HEK293 (cell line): ENCODE results near the gene TREX2.

Source experiments
- CTCF ChIA-PET: fragments of 350-600 bp; formaldehyde crosslinking; extraction: SDS; loops from one replicate; lab custom pipeline; 2021; ENCODE audit warnings: antibody characterized with exemption; lab: Yijun Ruan, JAX
- POLR2A ChIA-PET: fragments of 300-600 bp; formaldehyde crosslinking; extraction: SDS; loops from one replicate; lab custom pipeline; 2020; ENCODE audit warnings: antibody characterized with exemption, inconsistent platforms; lab: Yijun Ruan, JAX
- H3K27ac ChIP-seq: fragments of 200-500 bp; sonication (Bioruptor generic); 2 replicates; pipeline ENCODE4 v1.5.1; 2014; ENCODE audit warnings: low read depth, low read length, control low read depth, inconsistent platforms; ENCODE audit errors: extremely low read depth
- H3K36me3 ChIP-seq, 2 experiments: fragments of 200-500 bp in 1 of 2; sonication (Bioruptor generic) in 1 of 2; 1 replicate in 1 of 2; 2 replicates in 1 of 2; pipeline ENCODE4 v1.5.1; 2014 to 2017; ENCODE audit warnings: inconsistent platforms in 2 of 2, low read length in 2 of 2; ENCODE audit not compliant: control insufficient read depth in 2 of 2, insufficient read depth in 1 of 2
- H3K4me1 ChIP-seq: fragments of 200-500 bp; sonication (Bioruptor generic); 2 replicates; pipeline ENCODE4 v1.5.1; 2014; ENCODE audit warnings: mild to moderate bottlenecking, low read length, inconsistent platforms; ENCODE audit not compliant: control insufficient read depth, insufficient read depth
- H3K4me3 ChIP-seq: 2 replicates; pipeline ENCODE4 v1.5.1; 2011; ENCODE audit warnings: low read depth, mild to moderate bottlenecking, control low read depth, low read length, moderate library complexity
- H3K9me3 ChIP-seq: fragments of 200-500 bp; sonication (Bioruptor generic); 2 replicates; pipeline ENCODE4 v1.5.1; 2014; ENCODE audit warnings: low read depth, low read length, inconsistent platforms; ENCODE audit not compliant: control insufficient read depth, insufficient read depth
- EGR2 ChIP-seq: fragments of 450-650 bp; formaldehyde crosslinking; IDR thresholded peaks from 2 replicates; pipeline ENCODE4 v1.5.1; 2016; ENCODE audit warnings: low read depth, missing biosample characterization, missing genetic modification characterization
- TRIM28 ChIP-seq: IDR thresholded peaks from 2 replicates; pipeline ENCODE4 v1.6.1; 2011; ENCODE audit warnings: low read length, control low read depth, borderline replicate concordance
- ZFHX2 ChIP-seq: fragments of 450-650 bp; formaldehyde crosslinking; conservative IDR thresholded peaks from 2 replicates; pipeline ENCODE4 v1.5.1; 2016; ENCODE audit warnings: missing biosample characterization, missing genetic modification characterization
- ZIC2 ChIP-seq: fragments of 450-650 bp; formaldehyde crosslinking; IDR thresholded peaks from 2 replicates; pipeline ENCODE4 v1.5.1; 2016; ENCODE audit warnings: missing biosample characterization, missing genetic modification characterization
- ZNF133 ChIP-seq: fragments of 450-650 bp; formaldehyde crosslinking; IDR thresholded peaks from 2 replicates; pipeline ENCODE4 v1.5.1; 2016; ENCODE audit warnings: missing biosample characterization, missing genetic modification characterization
- ZNF140 ChIP-seq: fragments of 450-650 bp; formaldehyde crosslinking; IDR thresholded peaks from 2 replicates; pipeline ENCODE4 v1.5.1; 2016; ENCODE audit warnings: missing biosample characterization, missing genetic modification characterization
- ZNF341 ChIP-seq: fragments of 450-650 bp; formaldehyde crosslinking; IDR thresholded peaks from 2 replicates; pipeline ENCODE4; 2016; ENCODE audit warnings: low read depth, missing biosample characterization, missing genetic modification characterization
- ZNF37A ChIP-seq: fragments of 450-650 bp; IDR thresholded peaks from 2 replicates; pipeline ENCODE4 v1.5.1; 2018; ENCODE audit warnings: missing biosample characterization, missing genetic modification characterization
- ZNF391 ChIP-seq: fragments of 450-650 bp; formaldehyde crosslinking; IDR thresholded peaks from 2 replicates; pipeline ENCODE4 v1.5.1; 2016; ENCODE audit warnings: low read depth, missing biosample characterization, missing genetic modification characterization, borderline replicate concordance
- ZNF521 ChIP-seq: fragments of 450-650 bp; formaldehyde crosslinking; IDR thresholded peaks from 2 replicates; pipeline ENCODE4 v1.5.1; 2017; ENCODE audit warnings: missing biosample characterization, mild to moderate bottlenecking, missing genetic modification characterization
- TF ChIP-seq, protein P1 (sequence below): fragments of 450-650 bp; formaldehyde crosslinking; IDR thresholded peaks from 2 replicates; pipeline ENCODE4 v1.5.1; 2017; ENCODE audit warnings: missing biosample characterization, mild to moderate bottlenecking, missing genetic modification characterization, moderate library complexity
- TF ChIP-seq, protein P2 (sequence below): fragments of 450-650 bp; formaldehyde crosslinking; IDR thresholded peaks from 2 replicates; pipeline ENCODE4 v1.5.1; 2016; ENCODE audit warnings: missing biosample characterization, missing genetic modification characterization

The TREX2 gene

DNA sequence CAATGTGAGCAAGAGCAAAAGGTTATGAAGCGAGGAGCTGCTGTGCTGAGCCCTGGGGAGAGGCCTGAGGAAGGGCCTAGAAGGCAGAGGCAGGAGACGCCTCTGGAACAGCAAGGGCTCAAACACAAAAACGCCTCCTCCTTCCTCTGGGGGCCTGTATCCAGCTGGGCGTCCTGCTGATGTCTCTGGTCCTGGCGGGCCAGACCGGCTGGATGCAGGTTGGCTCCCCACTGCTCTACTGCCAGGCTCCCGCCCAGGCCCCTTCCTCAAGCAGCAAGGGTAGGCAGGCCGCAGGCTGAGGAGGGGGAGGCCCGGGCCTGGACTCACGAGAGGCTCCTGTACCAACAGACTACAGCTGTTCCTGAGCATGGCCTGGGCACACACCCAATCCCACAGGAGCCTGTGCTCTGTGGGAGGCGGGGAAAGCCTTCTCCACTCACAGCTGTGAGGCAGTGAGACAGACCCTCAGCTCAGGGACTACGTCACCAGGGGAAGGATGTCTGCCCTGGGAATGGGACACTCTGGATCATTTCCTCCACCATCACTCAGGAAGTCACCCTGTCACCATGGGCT lies 22.2 kb upstream of the TREX2 start:
- Histone ChIP-seq H3K36me3 (peaks cover 0 to 43% of the 10 kb centered on the region in 2 experiments; a peak in 1 of 3 replicates), H3K4me1 (no peaks in the 10 kb centered on the region), H3K4me3 (no peak overlapping the region)
- POLR2A ChIA-PET = no interaction called here
- TF ChIP-seq ZIC2 (tag by site-specific recombination) (peak; percentile 90), ZNF133 (tag by site-specific recombination) (no peak), ZNF521 (tag by site-specific recombination) (no peak)
- TF ChIP-seq, all 188 proteins: peak for 1
- Histone ChIP-seq H3K9me3 (no peaks in the 10 kb centered on the region), H3K27ac (no peak overlapping the region)
- CTCF ChIA-PET = interaction anchor here (8.6 kb wide), 1 partner anchor 40 kb away, joined by 89 read pairs; no protein-coding TSS in a partner anchor

DNA sequence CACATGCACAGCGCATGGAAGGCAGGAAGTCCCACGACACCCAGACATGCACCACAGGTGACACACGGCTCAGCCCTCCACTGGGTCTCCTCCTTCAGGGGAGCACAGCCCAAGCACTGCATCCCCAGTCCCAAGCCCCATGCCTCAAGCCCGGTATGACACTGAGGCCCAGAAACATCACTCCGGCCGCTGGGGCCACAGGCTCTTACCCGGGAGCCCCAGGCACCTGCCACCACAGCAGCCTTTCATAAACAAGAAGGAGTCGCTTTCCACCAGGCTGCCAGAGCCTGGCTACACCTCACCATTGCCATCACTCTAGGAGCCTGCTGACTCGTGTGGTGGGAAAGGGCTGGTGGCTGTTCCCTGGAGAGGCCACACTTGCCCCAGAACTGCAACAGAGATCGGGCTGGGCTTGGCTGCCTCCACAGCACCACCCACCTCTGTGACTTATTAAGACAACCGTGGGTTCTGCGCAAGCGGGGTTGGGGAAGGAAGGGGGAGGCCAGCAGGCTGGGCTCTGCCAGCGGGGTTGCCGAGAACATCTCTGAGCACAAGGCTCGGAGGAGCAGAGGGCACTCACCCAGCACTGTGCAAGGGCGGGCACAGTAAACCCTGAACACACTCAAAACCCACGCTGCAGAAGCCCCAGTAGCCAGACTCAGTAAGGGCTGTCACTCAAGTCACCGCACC lies 20.0 kb upstream of the TREX2 start:
- CTCF ChIA-PET = no interaction called here
- POLR2A ChIA-PET = no interaction called here
- TF ChIP-seq ZFHX2 (tag by site-specific recombination) = peak; percentile 28; the same call in 1 of the 2 replicates
- peak; percentile 50; the same call in 1 of the 2 replicates for TF ChIP-seq EGR2 (tag by site-specific recombination)
- TF ChIP-seq, protein P1, sequence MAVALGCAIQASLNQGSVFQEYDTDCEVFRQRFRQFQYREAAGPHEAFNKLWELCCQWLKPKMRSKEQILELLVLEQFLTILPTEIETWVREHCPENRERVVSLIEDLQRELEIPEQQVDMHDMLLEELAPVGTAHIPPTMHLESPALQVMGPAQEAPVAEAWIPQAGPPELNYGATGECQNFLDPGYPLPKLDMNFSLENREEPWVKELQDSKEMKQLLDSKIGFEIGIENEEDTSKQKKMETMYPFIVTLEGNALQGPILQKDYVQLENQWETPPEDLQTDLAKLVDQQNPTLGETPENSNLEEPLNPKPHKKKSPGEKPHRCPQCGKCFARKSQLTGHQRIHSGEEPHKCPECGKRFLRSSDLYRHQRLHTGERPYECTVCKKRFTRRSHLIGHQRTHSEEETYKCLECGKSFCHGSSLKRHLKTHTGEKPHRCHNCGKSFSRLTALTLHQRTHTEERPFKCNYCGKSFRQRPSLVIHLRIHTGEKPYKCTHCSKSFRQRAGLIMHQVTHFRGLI (tag by site-specific recombination) = 0 out of 2 replicates have a peak, but pooled peaks have one; percentile 48
- TF ChIP-seq ZIC2 (tag by site-specific recombination) = 0 out of 2 replicates have a peak, but pooled peaks have one; percentile 13
- no peak for TF ChIP-seq ZNF37A
- peak; percentile 41; the same call in 1 of the 2 replicates for TF ChIP-seq ZNF341
- no peak for TF ChIP-seq ZNF140 (tag by site-specific recombination)
- H3K9me3 ChIP-seq = no peaks in the 10 kb centered on the region
- H3K4me1 ChIP-seq = no peaks in the 10 kb centered on the region
- H3K27ac ChIP-seq = no peak overlapping the region
- H3K36me3 ChIP-seq = peaks cover 0 to 58% of the 10 kb centered on the region in 2 experiments; a peak in 1 of 3 replicates
- no peak overlapping the region for H3K4me3 ChIP-seq

DNA sequence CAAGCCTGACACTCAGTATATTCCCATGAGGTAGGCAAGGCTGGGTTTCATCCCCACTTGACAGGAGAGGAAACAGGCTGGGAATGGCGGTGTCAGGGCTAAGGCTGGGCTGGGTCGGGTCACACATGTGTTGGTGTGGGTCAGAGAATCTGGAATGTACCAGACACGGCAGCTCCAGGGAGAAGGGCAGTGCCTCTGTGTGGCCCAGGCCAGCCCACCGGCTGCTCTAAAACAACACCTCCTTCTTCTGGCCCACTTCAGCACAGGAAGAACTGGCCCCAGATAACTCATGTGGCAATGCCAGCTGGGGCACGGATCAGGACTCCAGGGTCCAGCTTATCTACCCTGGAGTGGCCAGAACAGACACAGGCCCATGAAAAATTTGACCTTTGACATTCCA lies 18.3 kb upstream of the TREX2 start:
- no peaks in the 10 kb centered on the region for H3K9me3 ChIP-seq
- ChIA-PET CTCF (interaction anchor here (0.5 to 1.2 kb wide), 3 partner anchors 44 to 844 kb away, joined by 3 to 5 read pairs (median 3); no protein-coding TSS in a partner anchor), POLR2A (no interaction called here)
- no peak for TF ChIP-seq ZNF391
- TF ChIP-seq, protein P2, sequence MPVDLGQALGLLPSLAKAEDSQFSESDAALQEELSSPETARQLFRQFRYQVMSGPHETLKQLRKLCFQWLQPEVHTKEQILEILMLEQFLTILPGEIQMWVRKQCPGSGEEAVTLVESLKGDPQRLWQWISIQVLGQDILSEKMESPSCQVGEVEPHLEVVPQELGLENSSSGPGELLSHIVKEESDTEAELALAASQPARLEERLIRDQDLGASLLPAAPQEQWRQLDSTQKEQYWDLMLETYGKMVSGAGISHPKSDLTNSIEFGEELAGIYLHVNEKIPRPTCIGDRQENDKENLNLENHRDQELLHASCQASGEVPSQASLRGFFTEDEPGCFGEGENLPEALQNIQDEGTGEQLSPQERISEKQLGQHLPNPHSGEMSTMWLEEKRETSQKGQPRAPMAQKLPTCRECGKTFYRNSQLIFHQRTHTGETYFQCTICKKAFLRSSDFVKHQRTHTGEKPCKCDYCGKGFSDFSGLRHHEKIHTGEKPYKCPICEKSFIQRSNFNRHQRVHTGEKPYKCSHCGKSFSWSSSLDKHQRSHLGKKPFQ (tag by site-specific recombination) = no peak
- H3K4me3 ChIP-seq = no peak overlapping the region
- H3K36me3 ChIP-seq = peaks cover 5 to 67% of the 10 kb centered on the region in 2 experiments; a peak in 2 of 3 replicates
- H3K4me1 ChIP-seq = no peaks in the 10 kb centered on the region
- H3K27ac ChIP-seq = no peak overlapping the region

DNA sequence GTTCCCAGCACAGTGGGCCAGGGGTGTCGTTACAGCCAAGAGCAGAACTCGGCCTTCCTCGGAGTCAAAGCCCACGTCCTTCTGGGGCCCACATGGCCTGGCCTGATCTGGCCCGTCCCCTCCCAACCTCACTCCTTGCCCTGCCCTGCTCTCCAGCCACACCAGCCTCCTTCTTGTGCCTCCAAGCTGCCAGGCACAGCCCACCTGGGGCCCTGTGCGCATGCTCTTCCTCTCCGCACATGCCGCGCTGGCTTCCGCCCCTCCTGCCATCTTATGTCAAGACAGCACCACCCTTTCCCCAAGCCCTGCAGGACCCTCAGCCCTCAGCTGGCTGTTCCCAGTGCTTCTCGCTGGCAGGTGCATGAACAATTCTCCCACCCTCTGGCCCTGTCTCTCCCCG lies 17.7 kb upstream of the TREX2 start:
- no peak for TF ChIP-seq TRIM28
- Histone ChIP-seq H3K36me3 (peaks cover 5 to 67% of the 10 kb centered on the region in 2 experiments; a peak in 2 of 3 replicates), H3K9me3 (no peaks in the 10 kb centered on the region), H3K4me3 (no peak overlapping the region), H3K4me1 (no peaks in the 10 kb centered on the region), H3K27ac (no peak overlapping the region)
- CTCF ChIA-PET = interaction anchor here (0.7 to 1.2 kb wide), 2 partner anchors 44 to 521 kb away, joined by 3 to 5 read pairs; no protein-coding TSS in a partner anchor
- POLR2A ChIA-PET = no interaction called here
